OCI-M1 (cell line): Measurements from ENCODE around the gene GGT6.
A peak's percentile ranks its signal among the peaks of the same experiment; 100 is the strongest.
"Not testable (repeated sequence)": the region's sequence is repeated elsewhere in the genome, so short reads cannot be mapped to it uniquely, and the experiment has no call there.

Experiments
- DNase-seq: peaks from one replicate; lab custom pipeline; 2025; lab: John Stamatoyannopoulos, UW

The GGT6 gene

GRCh38 chr17:4592240-4593005, 32.0 kb upstream of the GGT6 start:
- no peak for DNase-seq

- no peak for DNase-seq
Observed at GRCh38 chr17:4591529-4591928, 31.2 kb upstream of the GGT6 start.

GRCh38 chr17:4590981-4591453, 30.6 kb upstream of the GGT6 start:
- no peak for DNase-seq

GRCh38 chr17:4590042-4590441, 29.7 kb upstream of the GGT6 start:
- not testable (repeated sequence) for DNase-seq

GRCh38 chr17:4588898-4589625, 28.7 kb upstream of the GGT6 start:
- DNase-seq, result no peak

- no peak for DNase-seq
Observed at GRCh38 chr17:4588391-4588790, 28.0 kb upstream of the GGT6 start.

GRCh38 chr17:4587803-4588202, 27.4 kb upstream of the GGT6 start:
- DNase-seq, result peak; percentile 85

GRCh38 chr17:4587195-4587594, 26.8 kb upstream of the GGT6 start:
- DNase-seq, result no peak

GRCh38 chr17:4586043-4586442, 25.7 kb upstream of the GGT6 start:
- no peak for DNase-seq

GRCh38 chr17:4585638-4585994, 25.2 kb upstream of the GGT6 start:
- DNase-seq, result no peak

- no peak for DNase-seq
Observed at GRCh38 chr17:4584917-4585637, 24.7 kb upstream of the GGT6 start.

GRCh38 chr17:4584101-4584916, 23.9 kb upstream of the GGT6 start, which contains the start of gene SMTNL2:
SMTNL2 (plus strand) TSS chr17:4584529; CDS start chr17:4584606, 77 bp downstream.
- DNase-seq, result no peak

GRCh38 chr17:4583782-4584100, 23.4 kb upstream of the GGT6 start:
- DNase-seq, result no peak

GRCh38 chr17:4583206-4583605, 22.8 kb upstream of the GGT6 start:
- DNase-seq, result no peak

GRCh38 chr17:4582691-4583090, 22.3 kb upstream of the GGT6 start:
- no peak for DNase-seq

- DNase-seq, result no peak
Observed at GRCh38 chr17:4582101-4582501, 21.7 kb upstream of the GGT6 start.

- DNase-seq, result no peak
Observed at GRCh38 chr17:4580291-4580690, 19.9 kb upstream of the GGT6 start.

- DNase-seq, result no peak
Observed at GRCh38 chr17:4579678-4580077, 19.3 kb upstream of the GGT6 start.

- not testable (repeated sequence) for DNase-seq
Observed at GRCh38 chr17:4578349-4578748, 18.0 kb upstream of the GGT6 start.

GRCh38 chr17:4577386-4577993, 17.1 kb upstream of the GGT6 start:
- DNase-seq, result no peak

GRCh38 chr17:4576729-4577322, 16.4 kb upstream of the GGT6 start:
- DNase-seq, result no peak
